HG03175 (cell line): Measurements from ENCODE around the gene NKX2-3.

ENCODE experiments used
- ATAC-seq: cut with Tn5 transposase; IDR thresholded peaks from one replicate; pipeline ENCODE4 v1.9.1; 2021; ENCODE audit warnings: mild to moderate bottlenecking, moderate library complexity; ENCODE audit not compliant: unreplicated experiment

The NKX2-3 gene

DNA sequence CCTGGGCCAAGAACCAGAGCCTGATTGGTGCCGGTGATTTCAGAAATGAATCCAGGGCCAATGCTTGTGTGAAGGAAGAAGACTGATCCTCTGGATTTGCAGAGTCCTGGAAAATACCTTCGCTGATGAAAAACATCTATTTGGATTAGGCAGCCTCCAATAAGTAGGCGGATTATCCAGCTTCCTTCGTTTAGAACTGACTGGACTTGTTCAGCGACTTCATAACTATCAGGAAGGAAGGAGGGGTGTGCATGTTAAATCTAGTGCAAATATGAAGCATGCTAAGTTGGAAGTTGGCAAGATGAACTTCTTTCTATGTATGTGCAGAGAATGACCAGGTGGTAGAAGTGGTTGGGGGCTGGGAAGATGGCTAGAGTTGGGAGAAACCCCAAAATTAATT is 41.0 kb downstream of the NKX2-3 start:
- no peak for ATAC-seq

DNA sequence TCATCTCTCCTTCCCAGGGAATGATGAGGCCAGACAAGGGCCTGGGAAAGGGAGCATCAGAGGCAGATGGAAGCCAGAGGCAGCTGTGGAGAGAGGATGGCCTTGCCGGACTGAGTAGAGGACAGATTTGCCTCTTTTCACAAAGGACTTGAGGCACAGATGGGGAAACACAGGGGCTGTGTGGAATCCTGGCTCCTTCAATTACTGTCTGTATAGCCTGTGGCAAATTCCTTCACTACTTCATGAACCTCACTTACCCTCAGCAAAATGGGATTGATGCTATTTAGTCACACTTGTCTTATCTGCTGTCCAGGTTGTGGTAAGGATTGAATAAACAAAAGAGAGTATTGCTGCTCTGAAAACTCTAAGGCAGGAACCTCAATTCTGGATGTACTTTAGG is 47.2 kb downstream of the NKX2-3 start:
- no peak for ATAC-seq

DNA sequence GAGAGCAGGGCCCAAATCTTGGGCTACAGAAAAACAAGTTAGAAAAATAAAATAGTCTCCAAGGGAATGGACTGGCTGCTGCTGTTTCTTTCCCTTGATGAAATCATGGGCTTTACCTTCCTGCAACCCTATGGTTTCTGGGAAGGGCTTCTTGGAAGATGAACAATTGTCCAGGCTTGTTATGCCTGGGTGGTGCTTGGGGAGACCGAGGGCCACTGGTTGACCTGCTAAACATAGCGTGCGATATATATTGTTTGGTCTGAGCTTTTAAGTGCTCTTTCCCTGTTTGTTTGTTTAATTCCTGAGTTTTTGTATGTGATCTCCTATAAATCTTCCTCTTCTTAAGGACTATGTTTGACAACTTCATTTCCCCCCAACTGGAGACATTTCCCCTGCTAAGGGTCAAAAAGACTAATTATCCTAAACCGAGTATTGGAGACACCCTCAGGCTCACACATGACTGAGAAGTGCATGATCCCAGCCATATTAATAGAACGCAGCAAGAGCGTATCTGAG is 49.6 kb downstream of the NKX2-3 start:
- no peak for ATAC-seq

DNA sequence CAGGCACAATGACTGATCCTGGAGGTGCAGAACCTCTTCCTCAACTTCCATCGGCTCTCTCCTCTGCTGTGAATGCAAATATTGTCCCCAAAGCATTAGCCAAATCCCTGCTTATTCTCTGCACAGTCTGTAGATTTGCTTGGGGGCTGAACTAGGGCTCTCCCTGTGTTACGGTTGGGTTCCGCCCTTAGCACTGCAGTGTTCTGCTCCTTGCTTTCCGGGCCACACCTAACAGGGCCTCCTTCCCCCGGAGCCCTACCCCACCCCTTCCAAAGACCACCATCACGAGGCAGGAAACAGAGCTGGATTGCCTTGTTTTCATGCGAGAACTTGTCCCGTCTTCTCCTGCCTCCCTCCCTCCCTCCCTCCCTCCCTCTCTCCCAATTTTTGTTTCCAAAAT is 50.9 kb downstream of the NKX2-3 start:
- ATAC-seq = no peak
